PFSK-1 (cell line): ENCODE data around the gene HSD17B12.

Source experiments
- POLR2AphosphoS5 ChIP-seq: IDR thresholded peaks from 2 replicates; pipeline ENCODE4 v1.6.1; 2012; ENCODE audit warnings: low read depth, mild to moderate bottlenecking, control low read depth, low read length, moderate library complexity
- REST ChIP-seq, 2 experiments: IDR thresholded peaks; 2 replicates each; pipeline versions ENCODE4 v1.6.1 to v1.8.0; 2011 to 2012; ENCODE audit warnings: low read depth in 2 of 2, low read length in 2 of 2, control low read depth in 1 of 2, inconsistent platforms in 1 of 2, mild to moderate bottlenecking in 1 of 2, moderate library complexity in 1 of 2; ENCODE audit not compliant: insufficient read depth in 1 of 2
- SIN3A ChIP-seq: IDR thresholded peaks from 2 replicates; pipeline ENCODE4 v1.6.1; 2012; ENCODE audit warnings: mild to moderate bottlenecking, low read length, moderate library complexity, borderline replicate concordance; ENCODE audit not compliant: insufficient read depth

GRCh38 chr11:43898574-43898973 lies 218.0 kb downstream of the HSD17B12 start:
- TF ChIP-seq POLR2AphosphoS5: no peak
- no peak for TF ChIP-seq REST (IDR thresholded peaks at IDR 0.05; ENCODE audit: insufficient read depth in 1 of 2, low read depth in 2 of 2, low read length in 2 of 2)
- TF ChIP-seq SIN3A: no peak
